Raji (cell line): ENCODE results near the gene FAT1.

Experiments used
- POLR2A ChIP-seq: IDR thresholded peaks from 2 replicates; pipeline ENCODE4 v1.6.1; 2011; ENCODE audit warnings: low read depth, low read length, control low read depth; ENCODE audit not compliant: insufficient read depth

The FAT1 gene

DNA sequence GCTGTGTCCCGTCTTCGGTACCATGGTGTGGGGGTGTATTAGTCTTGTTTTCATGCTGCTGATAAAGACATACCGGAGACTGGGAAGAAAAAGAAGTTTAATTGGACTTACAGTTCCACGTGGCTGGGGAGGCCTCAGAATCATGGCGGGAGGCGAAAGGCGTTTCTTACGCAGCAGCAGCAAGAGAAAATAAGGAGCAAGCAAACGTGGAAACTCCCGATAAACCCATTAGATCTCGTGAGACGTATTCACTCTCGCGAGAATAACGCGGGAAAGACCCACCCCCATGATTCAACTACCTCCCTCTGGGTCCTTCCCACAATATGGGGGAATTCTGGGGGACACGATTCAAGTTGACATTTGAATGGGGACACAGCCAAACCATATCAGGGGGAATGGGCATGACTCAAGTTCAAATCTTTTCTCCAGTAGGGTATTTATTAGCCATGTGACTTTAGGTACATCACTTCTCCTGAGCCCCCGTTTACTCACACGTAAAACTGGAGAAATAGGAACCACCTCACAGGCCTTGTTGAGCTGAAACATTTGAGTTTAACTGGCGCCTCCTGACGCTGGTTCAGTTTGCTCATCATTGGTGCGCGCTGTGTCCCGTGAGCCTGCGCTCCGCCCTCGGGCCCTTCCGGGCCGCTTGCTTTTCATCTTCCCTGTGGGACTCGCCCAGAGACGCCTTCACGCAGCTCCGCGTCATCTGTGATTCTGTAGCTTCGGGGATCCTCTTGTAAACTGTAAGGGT lies 35.5 kb upstream of the FAT1 start:
- TF ChIP-seq POLR2A = no peak

GRCh38 chr4:186757696-186758355 lies 34.2 kb upstream of the FAT1 start:
- TF ChIP-seq POLR2A = no peak

- no peak for TF ChIP-seq POLR2A
Measured at GRCh38 chr4:186755550-186756519, 32.2 kb upstream of the FAT1 start.

GRCh38 chr4:186754976-186755375 lies 31.3 kb upstream of the FAT1 start:
- TF ChIP-seq POLR2A = no peak

DNA sequence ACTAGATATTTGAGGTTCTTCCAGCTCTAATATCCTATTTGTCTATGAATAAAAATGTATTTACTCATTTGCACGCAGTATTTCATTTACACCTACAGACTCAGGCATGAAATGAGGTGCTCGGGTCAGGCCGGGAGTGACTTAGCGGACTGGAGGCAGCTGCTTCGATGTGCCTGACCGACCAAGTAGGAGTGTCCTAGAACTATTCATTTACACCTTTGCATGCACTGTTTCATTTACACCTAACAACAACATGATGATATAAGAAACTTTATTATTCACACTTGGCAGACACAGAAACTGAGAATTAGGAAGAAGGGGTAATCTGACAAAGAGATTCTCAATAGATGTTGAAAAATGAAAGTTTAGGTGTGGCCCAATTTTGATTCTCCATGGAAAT lies 28.7 kb upstream of the FAT1 start:
- no peak for TF ChIP-seq POLR2A

- no peak for TF ChIP-seq POLR2A
Measured at GRCh38 chr4:186749611-186750281, 26.1 kb upstream of the FAT1 start.

GRCh38 chr4:186746581-186746980 lies 22.9 kb upstream of the FAT1 start:
- TF ChIP-seq POLR2A = no peak

DNA sequence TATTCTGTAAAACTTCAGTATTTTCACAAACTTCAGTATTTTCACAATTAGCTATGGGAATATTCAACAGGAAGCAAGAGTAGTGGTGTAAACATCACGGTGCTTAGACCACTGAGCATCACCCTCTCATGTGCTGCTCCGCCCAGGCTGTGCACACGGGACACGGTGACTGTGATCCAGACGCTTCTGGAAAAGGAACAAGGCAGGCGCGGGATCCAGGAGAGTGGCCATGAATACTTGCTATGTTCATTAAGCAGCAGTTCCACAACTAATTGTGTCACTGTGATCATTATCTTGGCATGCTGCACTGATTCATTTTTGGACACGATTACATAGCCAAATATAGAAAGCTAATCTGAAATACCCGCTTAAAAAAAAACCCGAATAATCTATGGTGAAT lies 19.6 kb upstream of the FAT1 start:
- no peak for TF ChIP-seq POLR2A

GRCh38 chr4:186740822-186741221 lies 17.2 kb upstream of the FAT1 start:
- TF ChIP-seq POLR2A = no peak

DNA sequence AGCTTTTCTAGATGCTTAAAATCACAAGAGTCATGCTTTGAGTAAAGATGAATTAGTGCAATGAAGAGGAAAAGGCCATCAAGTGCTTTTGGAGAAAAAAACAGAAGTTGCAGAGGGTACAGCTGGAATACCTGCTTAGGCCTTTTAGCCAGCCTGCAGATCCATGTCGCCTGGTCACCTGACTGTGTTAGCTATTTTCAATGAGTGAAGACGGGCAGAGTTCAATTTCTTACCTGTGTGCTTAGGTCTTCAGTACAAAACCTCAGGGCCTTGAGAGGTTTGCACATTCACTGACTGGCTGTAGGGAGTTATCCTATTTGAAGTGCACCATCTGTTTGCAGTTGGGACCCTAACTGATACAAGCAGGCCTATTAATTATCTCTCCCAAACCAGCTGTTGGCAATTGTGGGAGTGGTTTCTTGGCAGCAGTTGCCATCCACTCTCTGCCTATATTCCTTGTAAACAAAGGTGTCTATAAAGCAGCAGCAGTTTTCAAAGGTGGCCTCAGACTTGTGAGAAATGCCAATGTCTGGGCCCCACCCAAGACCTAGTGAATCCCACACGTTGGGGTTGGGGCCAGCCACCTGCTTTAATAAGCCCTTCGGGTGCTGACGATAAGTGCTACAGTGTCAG lies 16.3 kb upstream of the FAT1 start:
- TF ChIP-seq POLR2A = no peak

GRCh38 chr4:186739317-186739716 lies 15.7 kb upstream of the FAT1 start:
- no peak for TF ChIP-seq POLR2A

- TF ChIP-seq POLR2A = no peak
Measured at GRCh38 chr4:186738421-186738820, 14.8 kb upstream of the FAT1 start.

- no peak for TF ChIP-seq POLR2A
Measured at GRCh38 chr4:186737427-186737826, 13.8 kb upstream of the FAT1 start.

DNA sequence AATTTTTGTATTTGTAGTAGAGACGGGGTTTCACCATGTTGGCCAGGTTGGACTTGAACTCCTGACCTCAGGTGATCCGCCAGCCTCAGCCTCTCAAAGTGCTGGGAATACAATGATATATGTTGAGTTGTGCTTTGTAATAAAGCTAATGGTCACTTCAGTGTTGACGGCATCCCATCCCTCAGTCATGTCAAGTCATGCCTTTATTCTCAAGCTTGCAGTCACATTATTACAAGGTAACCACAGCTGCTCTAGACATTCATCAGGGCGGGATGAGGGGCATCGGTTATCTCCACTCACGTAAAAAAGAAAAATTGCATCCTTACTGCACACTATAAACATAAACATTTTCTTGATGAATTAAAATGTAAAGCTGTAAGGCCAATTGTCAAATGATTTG lies 12.8 kb upstream of the FAT1 start:
- no peak for TF ChIP-seq POLR2A
